OCI-LY3 (cell line): ENCODE data around the gene PRKCE.

Source experiments
- H2AFZ ChIP-seq: fragments of 200-600, 300-600 bp; shearing (Covaris generic); 2 replicates; pipeline ENCODE4 v1.6.0; 2014; ENCODE audit warnings: antibody characterized with exemption, low read depth, low read length
- H3K27ac ChIP-seq: fragments of 200-600, 300-600 bp; sonication (generic); 2 replicates; pipeline ENCODE4 v1.5.1; 2014; ENCODE audit warnings: mild to moderate bottlenecking, low read length, moderate library complexity, mixed read lengths
- H3K27me3 ChIP-seq: fragments of 200-600, 300-600 bp; sonication (generic); 2 replicates; pipeline ENCODE4 v1.6.1; 2014; ENCODE audit warnings: low read depth, low read length, mixed read lengths
- H3K36me3 ChIP-seq: fragments of 200-600, 300-600 bp; sonication (generic); replicated peaks from 2 replicates; pipeline ENCODE3; 2014; ENCODE audit warnings: low read depth, low read length, mixed read lengths
- H3K4me1 ChIP-seq: fragments of 300-600, 200-600 bp; sonication (generic); 2 replicates; pipeline ENCODE4 v1.6.1; 2014; ENCODE audit warnings: low read length, mixed read lengths
- H3K4me2 ChIP-seq: fragments of 200-600, 300-600 bp; sonication (generic); 2 replicates; pipeline ENCODE4 v1.6.1; 2014; ENCODE audit warnings: low read length, mixed read lengths
- H3K4me3 ChIP-seq: fragments of 300-600, 200-600 bp; sonication (generic); 2 replicates; pipeline ENCODE4 v1.5.1; 2014; ENCODE audit warnings: antibody characterized with exemption, mild to moderate bottlenecking, low read length, moderate library complexity
- H3K79me2 ChIP-seq: fragments of 300-600, 200-600 bp; shearing (Covaris generic); 2 replicates; pipeline ENCODE4 v1.6.1; 2014; ENCODE audit warnings: mild to moderate bottlenecking, low read length, mixed read lengths
- H3K9ac ChIP-seq: fragments of 300-600, 200-600 bp; shearing (Covaris generic); 2 replicates; pipeline ENCODE4 v1.6.0; 2014; ENCODE audit warnings: mild to moderate bottlenecking, low read length, moderate library complexity
- H3K9me3 ChIP-seq: fragments of 200-600, 300-600 bp; shearing (Covaris generic); 2 replicates; pipeline ENCODE4 v1.6.1; 2014; ENCODE audit warnings: low read length, mixed read lengths; ENCODE audit not compliant: insufficient read depth
- H4K20me1 ChIP-seq: fragments of 200-600, 300-600 bp; sonication (generic); 2 replicates; pipeline ENCODE4 v1.6.1; 2016; ENCODE audit warnings: low read length, mixed read lengths; ENCODE audit not compliant: insufficient read depth
- CTCF ChIP-seq: fragments of 200-600, 300-600 bp; sonication (generic); IDR thresholded peaks from 2 replicates; pipeline ENCODE4 v1.5.1; 2014; ENCODE audit warnings: antibody characterized with exemption, low read length, low read depth
- EZH2phosphoT487 ChIP-seq: fragments of 200-600 bp; shearing (Covaris generic); IDR thresholded peaks from 2 replicates; pipeline ENCODE4 v1.6.1; 2018; ENCODE audit warnings: antibody characterized with exemption, mixed run types, low read depth

PRKCE gene

GRCh38 chr2:45697190-45697589 lies 45.7 kb downstream of the PRKCE start:
- H2AFZ ChIP-seq: no peak overlapping the region
- no peaks in the 10 kb centered on the region for H3K36me3 ChIP-seq
- H3K4me1 ChIP-seq: peaks cover 16% of the 10 kb centered on the region
- no peaks in the 10 kb centered on the region for H3K79me2 ChIP-seq
- no peak overlapping the region for H3K4me2 ChIP-seq
- H3K9me3 ChIP-seq: no peaks in the 10 kb centered on the region
- H4K20me1 ChIP-seq: no peaks in the 10 kb centered on the region
- no peak for TF ChIP-seq CTCF
- no peak for TF ChIP-seq EZH2phosphoT487
- no peak overlapping the region for H3K9ac ChIP-seq
- H3K27me3 ChIP-seq: no peaks in the 10 kb centered on the region
- H3K27ac ChIP-seq: no peak overlapping the region
- no peak overlapping the region for H3K4me3 ChIP-seq

GRCh38 chr2:45698554-45698953 lies 47.1 kb downstream of the PRKCE start:
- H3K9ac ChIP-seq: no peak overlapping the region
- H3K4me3 ChIP-seq: no peak overlapping the region
- no peaks in the 10 kb centered on the region for H3K36me3 ChIP-seq
- H3K79me2 ChIP-seq: no peaks in the 10 kb centered on the region
- no peaks in the 10 kb centered on the region for H3K27me3 ChIP-seq
- no peaks in the 10 kb centered on the region for H3K9me3 ChIP-seq
- no peak overlapping the region for H3K27ac ChIP-seq
- H2AFZ ChIP-seq: no peak overlapping the region
- peaks cover 16% of the 10 kb centered on the region for H3K4me1 ChIP-seq
- no peak overlapping the region for H3K4me2 ChIP-seq
- no peak for TF ChIP-seq CTCF
- TF ChIP-seq EZH2phosphoT487: no peak
- H4K20me1 ChIP-seq: no peaks in the 10 kb centered on the region

- H4K20me1 ChIP-seq: no peaks in the 10 kb centered on the region
- no peaks in the 10 kb centered on the region for H3K36me3 ChIP-seq
- no peak overlapping the region for H3K4me3 ChIP-seq
- peaks cover 16% of the 10 kb centered on the region for H3K4me1 ChIP-seq
- TF ChIP-seq CTCF (no peak), EZH2phosphoT487 (no peak)
- no peak overlapping the region for H2AFZ ChIP-seq
- no peaks in the 10 kb centered on the region for H3K79me2 ChIP-seq
- H3K9me3 ChIP-seq: no peaks in the 10 kb centered on the region
- H3K27me3 ChIP-seq: no peaks in the 10 kb centered on the region
- H3K4me2 ChIP-seq: no peak overlapping the region
- no peak overlapping the region for H3K9ac ChIP-seq
- no peak overlapping the region for H3K27ac ChIP-seq
Observed at GRCh38 chr2:45699032-45699658, 47.7 kb downstream of the PRKCE start.

GRCh38 chr2:45700407-45701013 lies 49.0 kb downstream of the PRKCE start:
- Histone ChIP-seq H3K79me2 (no peaks in the 10 kb centered on the region), H3K4me1 (peaks cover 16% of the 10 kb centered on the region), H3K27ac (no peak overlapping the region), H3K9me3 (no peaks in the 10 kb centered on the region), H4K20me1 (no peaks in the 10 kb centered on the region), H2AFZ (no peak overlapping the region), H3K36me3 (no peaks in the 10 kb centered on the region), H3K27me3 (peaks cover 5% of the 10 kb centered on the region; the same call in 1 of the 2 replicates), H3K4me2 (peak overlapping the region; percentile 39), H3K9ac (no peak overlapping the region), H3K4me3 (no peak overlapping the region)
- TF ChIP-seq CTCF: peak; percentile 16; the same call in 1 of the 2 replicates
- TF ChIP-seq EZH2phosphoT487: no peak
